ENCODE measurements around the gene PRSS36. TPM values are rescaled to one million over a fixed set of nuclear protein-coding genes. Genes with fewer than 3 reads are reported as not detected.
A peak's percentile ranks its signal among the peaks of the same experiment; 100 is the strongest.

PRSS36 gene
- total RNA-seq, 1 experiment from 2014 or later: 4.1 TPM

DNA sequence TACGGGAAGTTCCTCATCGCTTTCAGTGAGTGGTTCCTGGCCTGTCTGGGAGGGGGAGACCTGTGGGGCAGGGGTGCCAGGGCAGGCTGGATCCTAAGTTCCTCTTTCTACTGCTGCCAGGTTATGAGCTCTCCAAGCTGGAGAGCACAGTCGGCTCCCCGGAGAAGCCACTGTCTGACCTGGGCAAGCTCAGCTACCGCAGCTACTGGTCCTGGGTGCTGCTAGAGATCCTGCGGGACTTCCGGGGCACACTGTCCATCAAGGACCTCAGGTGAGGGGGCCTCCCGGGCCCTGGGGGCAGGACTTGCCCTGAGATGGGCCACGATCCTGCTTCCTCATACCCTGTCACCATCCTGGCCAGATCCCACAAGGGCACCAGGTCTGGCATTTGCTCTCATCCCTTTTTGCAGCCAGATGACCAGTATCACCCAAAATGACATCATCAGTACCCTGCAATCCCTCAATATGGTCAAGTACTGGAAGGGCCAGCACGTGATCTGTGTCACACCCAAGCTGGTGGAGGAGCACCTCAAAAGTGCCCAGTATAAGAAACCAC, 19.5 kb downstream of the PRSS36 start:
- Histone ChIP-seq H4K20me1 (ENCODE audit: insufficient read depth) (no peaks in the 10 kb centered on the region), H3K79me2 (ENCODE audit: low read depth) (peaks cover 12% of the 10 kb centered on the region), H3K27ac (peak overlapping the region; percentile 91), H2AFZ (no peak overlapping the region), H3K9me3 (ENCODE audit: insufficient read depth, low read depth) (no peaks in the 10 kb centered on the region), H3K27me3 (ENCODE audit: insufficient read depth, low read depth) (no peaks in the 10 kb centered on the region), H3K4me2 (peak overlapping the region; percentile 61), H3K9me2 (ENCODE audit: insufficient read depth) (no peaks in the 10 kb centered on the region), H3K36me3 (ENCODE audit: low read depth) (no peaks in the 10 kb centered on the region; the same call in 1 of the 2 replicates), H3K4me3 (no peak overlapping the region), H3K4me1 (replicated peaks; ENCODE audit: insufficient read depth) (peaks cover 66% of the 10 kb centered on the region), H3F3A (ENCODE audit: insufficient read depth, low read depth) (peaks cover 61% of the 10 kb centered on the region)
- CTCF ChIA-PET: interaction anchor here (0.8 to 2.0 kb wide), 2 partner anchors 12 to 314 kb away, joined by 3 to 32 read pairs; no protein-coding TSS in a partner anchor
- DNase-seq: no peak
- TF ChIP-seq EZH2 (IDR thresholded peaks at IDR 0.05; ENCODE audit: low read depth) (no peak), CTCF (conservative IDR thresholded peaks at IDR 0.05) (no peak)
- no TSS peak for BruUV-seq (replicated peaks)
- POLR2A ChIA-PET (ENCODE audit: unreplicated experiment): interaction anchor here (0.6 to 1.8 kb wide), 5 partner anchors 13 to 330 kb away, joined by 3 to 10 read pairs (median 7); partner anchors contain the start of genes FUS and KAT8
- intact Hi-C loops (cut with micrococcal nuclease; ENCODE audit: unreplicated experiment): loop anchor here (2.0 kb wide), 1 partner anchor 14 kb away; the partner anchor contains the start of gene KAT8

DNA sequence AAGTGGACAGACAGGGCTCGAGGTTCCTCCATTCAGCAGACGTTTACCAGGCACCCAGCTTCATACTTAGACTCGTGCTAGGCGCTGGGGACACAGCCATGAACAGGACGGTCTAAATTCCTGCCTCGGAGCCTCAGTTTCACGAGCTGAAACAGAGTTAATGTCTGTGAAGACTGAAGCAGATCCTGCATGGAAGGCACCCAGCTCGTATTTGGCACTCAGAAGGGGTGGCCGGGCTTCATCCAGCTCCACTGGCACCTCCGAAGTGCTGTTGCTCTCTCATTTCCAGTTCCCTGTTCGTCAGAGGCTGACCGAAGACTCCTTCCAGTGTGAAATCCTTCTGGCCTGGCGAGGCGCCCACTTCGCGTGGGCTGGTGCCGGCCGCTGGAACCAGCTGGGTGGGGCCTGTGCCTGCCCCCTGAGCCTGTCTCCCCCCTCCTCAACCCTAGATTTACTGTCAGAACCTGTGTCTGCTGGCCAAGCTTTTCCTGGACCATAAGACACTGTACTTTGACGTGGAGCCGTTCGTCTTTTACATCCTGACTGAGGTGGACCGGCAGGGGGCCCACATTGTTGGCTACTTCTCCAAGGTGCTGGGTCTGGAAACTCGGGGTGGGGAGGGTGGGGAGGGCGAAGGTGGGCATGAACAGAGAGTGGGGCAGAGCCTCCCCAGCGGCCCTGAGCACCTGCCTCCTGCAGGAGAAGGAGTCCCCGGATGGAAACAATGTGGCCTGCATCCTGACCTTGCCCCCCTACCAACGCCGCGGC, 20.1 kb downstream of the PRSS36 start:
- ChIA-PET CTCF (interaction anchor here (2.0 kb wide), 1 partner anchor 13 kb away, joined by 32 read pairs; no protein-coding TSS in a partner anchor), POLR2A (ENCODE audit: unreplicated experiment) (interaction anchor here (0.6 to 1.4 kb wide), 2 partner anchors 12 to 51 kb away, joined by 10 to 15 read pairs; partner anchors contain the start of gene KAT8)
- H3F3A ChIP-seq (ENCODE audit: insufficient read depth, low read depth): peaks cover 63% of the 10 kb centered on the region
- H3K79me2 ChIP-seq (ENCODE audit: low read depth): peaks cover 12% of the 10 kb centered on the region; the same call in 1 of the 2 replicates
- H4K20me1 ChIP-seq (ENCODE audit: insufficient read depth): no peaks in the 10 kb centered on the region
- peak overlapping the region; percentile 61 for H3K4me2 ChIP-seq
- TF ChIP-seq EZH2 (IDR thresholded peaks at IDR 0.05; ENCODE audit: low read depth): no peak
- TF ChIP-seq CTCF (conservative IDR thresholded peaks at IDR 0.05): no peak
- H3K27me3 ChIP-seq (ENCODE audit: insufficient read depth, low read depth): no peaks in the 10 kb centered on the region
- no peaks in the 10 kb centered on the region; the same call in 1 of the 2 replicates for H3K36me3 ChIP-seq (ENCODE audit: low read depth)
- H3K4me1 ChIP-seq (replicated peaks; ENCODE audit: insufficient read depth): peaks cover 64% of the 10 kb centered on the region
- no peaks in the 10 kb centered on the region for H3K9me3 ChIP-seq (ENCODE audit: insufficient read depth, low read depth)
- intact Hi-C loops (cut with micrococcal nuclease; ENCODE audit: unreplicated experiment): loop anchor here (2.0 kb wide), 1 partner anchor 13 kb away; the partner anchor contains the start of gene KAT8
- no peak for DNase-seq
- no peak overlapping the region for H3K4me3 ChIP-seq
- peak overlapping the region; percentile 91 for H3K27ac ChIP-seq
- no peak overlapping the region for H2AFZ ChIP-seq
- no TSS peak for BruUV-seq (replicated peaks)
- no peaks in the 10 kb centered on the region for H3K9me2 ChIP-seq (ENCODE audit: insufficient read depth)

DNA sequence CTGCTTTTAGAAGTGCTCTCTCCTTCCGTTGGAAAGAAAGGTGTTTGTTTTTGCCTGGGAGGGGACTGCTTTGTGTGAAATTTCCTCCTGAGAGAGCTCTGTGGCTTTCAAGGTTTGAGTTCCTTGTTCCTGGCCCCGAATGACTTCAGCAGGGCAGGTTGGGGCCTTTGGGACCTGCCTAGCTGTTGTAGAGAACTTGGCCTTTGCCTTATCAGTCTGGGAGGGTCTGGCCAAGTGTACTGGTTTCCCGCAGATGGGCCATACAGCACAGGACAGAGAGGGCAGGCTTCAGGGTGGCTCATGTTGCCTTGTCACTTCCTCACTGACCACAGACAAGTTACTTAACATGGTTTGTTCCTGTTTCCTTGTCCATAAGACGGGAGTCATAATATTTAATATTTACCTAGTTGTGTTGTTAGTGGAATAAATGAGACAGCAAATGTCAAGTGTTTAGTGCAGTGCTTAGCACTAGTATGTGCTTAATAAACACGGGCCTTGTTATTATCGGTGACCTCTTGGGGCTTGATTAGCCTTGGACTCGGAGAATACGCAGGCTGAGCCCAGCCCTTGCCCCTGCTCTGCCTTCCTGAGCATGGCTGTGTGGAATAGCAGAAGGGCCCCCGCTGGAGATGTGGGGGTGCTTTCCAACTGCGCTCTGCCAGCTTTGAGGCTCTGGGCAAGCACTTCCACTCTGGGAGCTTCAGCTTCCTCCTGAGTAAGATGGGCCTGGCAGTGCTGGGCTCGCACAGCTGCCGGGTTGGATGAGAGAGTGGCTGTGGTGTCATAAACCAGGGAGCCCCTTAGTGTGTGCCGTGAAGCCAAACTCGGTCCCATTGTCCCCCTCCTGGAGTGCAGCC, 20.9 kb downstream of the PRSS36 start:
- H3K9me3 ChIP-seq (ENCODE audit: insufficient read depth, low read depth): no peaks in the 10 kb centered on the region
- H3F3A ChIP-seq (ENCODE audit: insufficient read depth, low read depth): peaks cover 57% of the 10 kb centered on the region
- no peaks in the 10 kb centered on the region for H4K20me1 ChIP-seq (ENCODE audit: insufficient read depth)
- peak overlapping the region; percentile 91 for H3K27ac ChIP-seq
- no TSS peak for BruUV-seq (replicated peaks)
- H3K4me2 ChIP-seq: peak overlapping the region; percentile 61
- peak; percentile 69 to 94 for DNase-seq
- H3K27me3 ChIP-seq (ENCODE audit: insufficient read depth, low read depth): no peaks in the 10 kb centered on the region
- intact Hi-C loops (cut with micrococcal nuclease; ENCODE audit: unreplicated experiment): no loop called here
- H3K9me2 ChIP-seq (ENCODE audit: insufficient read depth): no peaks in the 10 kb centered on the region
- TF ChIP-seq EZH2 (IDR thresholded peaks at IDR 0.05; ENCODE audit: low read depth) (no peak), CTCF (conservative IDR thresholded peaks at IDR 0.05) (no peak)
- no peak overlapping the region for H2AFZ ChIP-seq
- no peaks in the 10 kb centered on the region; the same call in 1 of the 2 replicates for H3K36me3 ChIP-seq (ENCODE audit: low read depth)
- ChIA-PET CTCF (no interaction called here), POLR2A (ENCODE audit: unreplicated experiment) (interaction anchor here (0.6 to 1.4 kb wide), 3 partner anchors 11 to 143 kb away, joined by 6 to 15 read pairs (median 11); partner anchors contain the start of gene KAT8)
- no peak overlapping the region for H3K4me3 ChIP-seq
- H3K79me2 ChIP-seq (ENCODE audit: low read depth): peaks cover 7% of the 10 kb centered on the region; the same call in 1 of the 2 replicates
- peaks cover 56% of the 10 kb centered on the region for H3K4me1 ChIP-seq (replicated peaks; ENCODE audit: insufficient read depth)

Data from PC-9 (cell line).